Non-pigmented ciliary epithelial cell (primary cell): ENCODE measurements around the gene DOCK1.

Experiments
- DNase-seq: peaks from one replicate; pipeline ENCODE4 v3.0.0-alpha.2; 2010; ENCODE audit warnings: low read depth

The DOCK1 gene

DNA sequence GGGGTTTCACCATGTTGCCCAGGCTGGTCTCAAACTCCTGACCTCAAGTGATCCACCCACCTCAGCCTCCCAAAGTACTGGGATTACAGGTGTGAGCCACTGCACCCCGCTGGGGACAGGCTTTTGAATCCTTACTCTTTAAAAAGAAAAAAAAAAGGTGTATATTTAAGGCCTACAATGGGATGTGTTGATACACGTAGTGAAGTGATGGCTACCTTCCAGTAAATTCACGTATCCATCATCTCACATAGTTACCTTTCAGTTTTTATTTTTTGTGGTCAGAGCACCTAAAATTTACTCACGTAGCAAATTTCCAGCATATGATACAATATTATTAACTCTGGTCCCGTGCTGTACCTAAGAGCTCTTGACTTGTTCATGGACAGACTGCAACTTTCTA lies 410.7 kb downstream of the DOCK1 start:
- no peak for DNase-seq

DNA sequence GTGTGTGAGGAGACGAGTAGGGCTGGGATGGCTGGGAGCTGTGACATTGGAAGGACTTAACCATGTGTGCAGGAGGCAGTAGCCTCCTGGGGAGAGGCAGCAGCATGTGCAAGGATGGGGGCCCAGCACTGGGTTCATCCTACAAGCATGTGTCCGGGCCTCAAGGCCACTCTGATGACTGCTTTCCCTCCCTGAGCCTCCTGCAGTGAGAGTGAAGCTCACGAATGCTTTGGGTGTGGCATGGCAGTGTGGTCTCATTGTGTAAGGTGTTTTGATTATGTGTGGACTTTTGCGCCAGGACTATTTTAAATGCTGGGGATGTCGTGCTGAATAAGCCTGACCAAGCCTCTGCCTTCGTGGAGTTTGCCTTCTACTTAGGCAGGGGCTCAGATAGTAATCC lies 413.2 kb downstream of the DOCK1 start:
- no peak for DNase-seq

DNA sequence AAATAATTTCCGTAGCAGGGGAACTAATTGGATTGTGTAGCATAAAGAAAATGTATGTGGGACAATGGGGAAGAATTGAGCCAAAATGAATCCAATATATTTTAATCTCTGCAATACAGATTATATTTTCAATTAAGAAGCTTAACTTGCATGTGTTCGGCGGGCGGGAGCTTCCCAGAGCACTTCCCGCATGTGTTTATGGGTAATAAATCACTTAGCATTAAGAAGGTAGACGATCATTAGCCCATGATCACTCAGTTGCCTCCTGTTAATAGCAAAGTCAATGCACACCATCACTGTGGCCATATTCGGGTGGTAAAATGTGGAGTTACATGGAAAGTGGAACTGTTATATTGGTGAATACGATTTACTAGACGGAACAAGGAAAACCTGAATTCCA lies 414.0 kb downstream of the DOCK1 start:
- no peak for DNase-seq

DNA sequence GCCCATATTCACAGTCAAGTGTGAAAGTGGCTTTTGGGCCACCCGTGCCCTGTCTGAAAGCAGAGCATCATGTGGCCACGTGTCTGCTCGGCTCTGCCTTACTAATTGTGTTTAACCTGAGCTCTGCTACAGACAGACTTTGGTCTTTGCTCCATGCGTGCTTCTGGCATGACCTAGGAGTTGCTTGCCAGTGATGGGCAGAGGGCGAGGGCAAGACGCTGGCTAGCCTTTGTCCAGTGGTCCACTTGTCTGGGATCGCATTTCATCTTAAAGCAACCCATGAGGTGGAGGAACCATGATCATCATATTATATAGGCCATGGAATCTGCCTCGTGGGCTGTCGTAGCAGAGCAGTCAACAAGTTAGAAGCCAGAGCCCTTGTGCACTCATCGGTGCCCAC lies 414.5 kb downstream of the DOCK1 start:
- DNase-seq, result no peak

DNA sequence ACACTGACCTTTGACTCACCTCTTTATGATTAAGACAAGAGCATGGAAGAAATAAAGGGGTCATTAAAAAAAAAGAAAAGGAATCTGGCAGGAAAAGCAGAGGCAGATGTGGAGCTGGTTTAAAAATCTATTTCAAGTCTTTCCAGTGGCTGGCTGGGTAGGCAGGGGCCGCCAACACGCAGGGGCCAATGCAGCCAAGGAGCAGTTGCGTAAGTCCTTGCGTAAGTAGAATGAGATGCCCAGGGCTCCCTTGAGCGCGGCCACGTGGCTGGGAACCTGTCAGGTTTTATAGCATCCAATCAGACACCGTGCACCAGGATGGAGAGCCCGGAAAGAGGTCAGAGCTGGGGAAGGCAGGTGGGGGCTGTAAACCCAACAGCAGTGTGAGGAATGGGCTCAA lies 414.9 kb downstream of the DOCK1 start:
- no peak for DNase-seq

DNA sequence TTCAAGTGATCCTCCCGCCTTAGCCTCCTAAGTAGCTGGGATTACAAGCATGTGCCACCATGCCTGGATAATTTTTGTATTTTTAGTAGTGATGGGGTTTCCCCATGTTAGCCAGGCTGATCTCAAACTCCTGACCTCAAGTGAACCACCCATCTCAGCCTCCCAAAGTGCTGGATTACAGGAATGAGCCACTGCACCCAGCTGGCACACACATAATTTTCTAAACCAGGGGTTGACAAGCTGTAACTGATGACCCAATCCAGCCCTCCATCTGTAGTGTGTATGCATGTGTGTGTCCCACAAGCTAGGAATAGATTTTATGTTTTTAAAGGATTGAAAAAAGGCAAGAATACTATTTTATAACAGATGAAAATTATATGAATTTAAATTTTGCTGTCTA lies 417.1 kb downstream of the DOCK1 start:
- no peak for DNase-seq

DNA sequence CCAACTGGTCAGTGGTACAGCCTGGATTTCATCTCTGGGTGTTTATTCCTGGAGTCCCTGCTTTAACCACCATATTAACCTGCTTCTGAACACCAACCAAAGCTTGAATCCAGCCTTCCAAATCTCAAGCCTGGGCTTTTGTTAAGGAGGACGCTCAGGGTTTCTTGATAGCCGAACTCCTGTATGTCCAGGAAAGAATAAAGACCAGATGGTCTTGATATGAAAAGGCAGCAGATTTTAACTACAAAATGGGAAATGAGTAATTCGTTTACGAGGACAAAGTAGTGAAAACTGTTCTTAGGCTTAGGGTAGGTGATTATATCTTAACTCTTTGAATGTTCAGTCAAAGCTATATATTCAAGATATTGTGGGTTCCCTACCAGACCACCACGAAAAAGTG lies 420.3 kb downstream of the DOCK1 start:
- no peak for DNase-seq

DNA sequence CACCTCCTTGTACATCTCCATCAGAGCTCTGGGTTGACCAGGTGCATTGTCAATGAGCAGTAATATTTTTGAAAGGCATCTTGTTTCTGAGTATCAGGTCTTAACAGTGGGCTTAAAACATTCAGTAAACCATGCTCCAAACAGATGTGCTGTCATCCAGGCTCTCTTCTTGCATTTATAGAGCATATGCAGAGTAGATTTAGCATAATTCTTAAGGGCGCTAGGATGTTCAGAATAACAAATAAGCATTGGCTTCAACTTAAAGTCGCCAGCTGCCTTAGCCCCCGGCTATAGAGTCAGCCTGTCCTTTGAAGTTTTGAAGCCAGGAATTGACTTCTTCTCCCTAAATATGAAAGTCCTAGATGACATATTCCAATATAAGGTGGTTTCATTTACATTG lies 421.7 kb downstream of the DOCK1 start:
- DNase-seq, result no peak

DNA sequence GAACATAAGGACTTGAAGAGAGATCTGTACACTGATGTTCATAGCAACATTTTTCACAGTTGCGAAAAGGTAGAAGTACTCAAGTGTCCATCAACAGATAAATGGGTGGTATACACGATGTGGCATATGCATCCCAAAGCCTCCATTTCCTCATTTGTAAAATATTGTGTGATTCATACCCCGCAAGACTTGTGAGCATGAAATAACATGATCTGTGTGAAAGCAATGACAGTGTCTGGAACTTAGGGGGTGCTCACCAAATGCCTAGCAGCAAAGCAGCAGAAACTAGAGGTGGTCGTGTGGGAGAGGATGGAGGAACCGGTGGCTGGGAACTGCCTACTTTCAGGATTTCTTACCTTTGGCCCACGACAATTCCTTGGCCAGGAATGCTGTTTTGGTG lies 426.5 kb downstream of the DOCK1 start:
- DNase-seq, result no peak

DNA sequence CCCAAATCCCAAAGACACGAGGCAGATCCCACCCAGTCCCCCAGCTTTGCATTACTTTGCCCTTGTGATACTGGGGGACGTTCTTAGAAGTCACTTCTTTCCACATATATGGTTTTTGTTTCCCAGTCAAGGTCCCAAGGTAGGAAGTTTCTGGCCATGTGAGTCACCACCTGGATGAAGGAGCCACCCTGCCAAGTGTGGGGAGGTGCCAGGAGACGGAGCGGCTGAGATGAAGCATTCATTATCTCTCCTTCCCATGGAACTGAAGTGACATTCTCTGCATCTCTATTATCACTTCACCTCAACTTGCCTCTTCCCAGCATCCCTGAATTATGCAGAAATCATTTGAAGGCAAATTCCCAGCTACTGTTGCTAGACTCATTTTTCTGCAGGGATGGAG lies 427.4 kb downstream of the DOCK1 start:
- DNase-seq, result no peak

DNA sequence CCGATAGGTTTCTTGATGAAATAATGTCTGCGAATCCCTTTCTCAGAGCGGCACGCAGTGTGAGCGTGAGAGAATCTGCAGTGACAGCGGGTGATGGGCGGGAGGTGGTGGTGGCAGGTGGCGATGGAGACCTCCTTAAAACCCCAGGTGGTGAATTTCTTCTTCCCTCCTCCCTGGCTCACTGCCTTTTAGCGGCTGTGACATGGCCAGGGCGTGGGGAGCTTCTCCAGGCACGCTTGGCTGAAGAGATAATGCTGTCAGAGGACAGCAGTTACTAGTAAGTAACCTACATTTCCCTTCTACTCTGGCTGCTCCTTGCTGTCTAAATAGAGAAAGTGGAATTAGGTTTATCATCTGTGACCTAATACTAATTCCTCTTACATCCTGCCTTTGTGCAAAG lies 432.6 kb downstream of the DOCK1 start:
- no peak for DNase-seq

DNA sequence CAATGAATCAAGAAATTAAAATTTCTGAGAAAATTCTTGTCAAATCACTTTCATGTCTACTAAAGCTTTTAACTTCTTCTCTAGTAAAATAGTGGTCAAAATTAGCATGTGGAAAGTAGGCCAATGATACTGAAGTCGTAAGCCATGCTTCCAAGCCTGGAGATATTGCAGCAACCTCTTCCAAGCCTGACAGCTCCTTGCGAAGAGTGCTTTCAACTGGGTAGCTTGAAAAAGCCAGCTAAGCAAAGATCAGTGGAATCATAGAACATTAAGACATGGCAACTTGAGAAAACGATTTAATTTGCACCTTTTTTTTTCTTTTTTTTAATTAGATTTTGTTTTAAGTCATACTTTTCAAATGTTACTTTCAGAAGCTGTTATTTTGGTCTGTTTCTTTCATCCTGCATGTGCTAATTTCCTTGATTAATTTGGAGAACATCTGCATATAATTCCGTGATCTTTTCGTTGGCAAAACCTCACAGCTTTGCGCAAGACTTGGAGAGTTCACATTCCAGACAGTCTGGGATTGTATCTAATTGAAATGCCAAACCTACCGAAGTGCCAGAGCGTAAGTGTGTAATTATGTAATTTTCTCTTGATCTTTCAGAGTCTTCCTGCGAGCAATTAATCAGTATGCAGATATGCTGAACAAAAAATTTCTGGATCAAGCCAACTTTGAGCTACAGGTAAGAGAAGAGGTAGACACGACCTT lies 433.3 kb downstream of the DOCK1 start:
- no peak for DNase-seq

DNA sequence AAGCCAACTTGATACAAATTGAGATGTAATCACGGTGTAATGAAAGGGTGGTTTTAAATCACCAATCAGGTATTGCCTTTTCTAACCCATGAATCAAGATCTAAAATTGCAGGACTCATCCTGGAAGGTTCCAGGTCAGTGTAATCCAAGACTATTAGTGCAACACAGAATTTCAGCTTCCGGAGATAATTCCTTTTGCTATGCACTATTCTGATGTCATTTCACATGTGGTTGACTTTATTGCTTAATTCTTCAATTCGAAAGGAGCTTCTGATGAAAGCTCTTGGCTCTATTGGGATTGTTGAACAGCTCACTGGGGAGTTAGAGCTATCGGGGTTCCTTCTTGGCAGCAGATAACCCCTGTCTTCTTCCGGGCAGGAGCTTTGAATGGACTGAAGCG lies 438.6 kb downstream of the DOCK1 start:
- no peak for DNase-seq

DNA sequence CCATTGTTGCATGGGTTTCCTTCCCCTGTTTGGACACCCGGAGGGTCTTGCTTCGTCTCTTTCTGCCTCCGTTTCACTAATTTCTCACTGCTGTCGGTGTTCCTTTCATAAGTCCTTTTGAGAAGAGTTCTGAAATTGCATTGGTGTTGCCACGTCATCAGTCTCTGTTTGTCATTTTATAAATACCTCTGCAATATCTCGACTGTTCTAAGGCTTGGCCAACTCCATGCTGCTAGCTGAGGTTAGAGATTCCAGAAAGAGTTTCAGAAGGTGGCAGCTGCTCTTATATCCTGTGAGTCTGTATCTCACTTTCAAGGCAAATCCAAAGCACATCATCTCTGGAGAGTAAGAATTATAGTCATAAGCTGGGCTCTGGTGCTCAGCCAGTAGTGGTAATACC lies 439.1 kb downstream of the DOCK1 start:
- DNase-seq, result no peak

DNA sequence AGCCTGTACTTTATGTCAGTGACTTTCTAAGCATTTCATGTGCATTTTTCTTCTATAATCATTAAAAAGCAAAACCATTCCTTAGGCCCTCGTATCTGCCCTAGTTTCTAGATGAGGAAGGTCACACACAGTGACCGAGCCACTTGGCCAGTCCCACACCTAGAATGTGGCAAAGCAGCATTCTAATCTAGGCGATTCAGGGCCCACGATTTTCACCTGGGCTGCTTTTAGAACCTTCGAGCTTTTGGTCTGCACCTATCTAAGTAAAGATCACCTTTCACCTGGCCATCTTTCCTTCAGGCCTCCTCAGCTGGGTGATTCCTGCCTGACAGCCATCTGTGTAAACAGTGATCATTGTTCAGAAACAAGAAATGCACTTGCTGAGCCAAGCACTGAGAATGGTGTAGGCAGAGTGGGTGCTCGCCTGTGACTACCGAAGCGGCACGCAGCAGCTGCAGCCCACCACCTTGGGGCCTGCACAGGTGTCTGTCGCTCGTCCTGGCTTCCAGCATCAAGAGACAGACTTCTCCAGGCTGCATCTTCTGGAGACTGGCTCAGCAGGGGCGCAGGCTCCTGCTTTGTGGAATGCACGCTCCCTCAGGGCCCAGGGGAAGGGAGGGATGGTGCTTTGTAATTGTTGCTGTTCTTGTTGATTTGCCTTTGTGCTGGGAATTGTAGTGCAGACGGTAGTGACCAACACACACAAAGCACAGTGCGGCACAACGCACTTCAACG lies 440.2 kb downstream of the DOCK1 start:
- no peak for DNase-seq

DNA sequence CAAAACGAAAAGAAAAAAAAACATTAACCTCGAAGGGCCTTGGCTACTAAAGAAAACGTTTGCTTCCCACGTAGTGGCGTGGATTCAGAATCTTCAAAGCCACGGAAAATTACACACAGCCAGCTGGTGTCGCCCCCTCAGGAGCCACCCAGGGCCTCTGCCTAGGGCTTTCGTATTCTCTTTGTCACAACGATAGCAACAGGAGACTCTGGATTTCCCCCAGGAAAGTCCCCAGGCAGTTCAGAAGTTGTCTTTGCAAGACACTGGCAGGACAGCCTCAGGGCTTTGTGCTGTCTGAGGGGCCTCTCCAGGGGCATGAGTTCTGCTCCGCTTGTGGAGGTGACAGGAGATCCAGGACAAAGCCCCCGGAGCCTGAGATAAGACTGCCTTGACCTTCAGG lies 441.4 kb downstream of the DOCK1 start:
- DNase-seq, result no peak

DNA sequence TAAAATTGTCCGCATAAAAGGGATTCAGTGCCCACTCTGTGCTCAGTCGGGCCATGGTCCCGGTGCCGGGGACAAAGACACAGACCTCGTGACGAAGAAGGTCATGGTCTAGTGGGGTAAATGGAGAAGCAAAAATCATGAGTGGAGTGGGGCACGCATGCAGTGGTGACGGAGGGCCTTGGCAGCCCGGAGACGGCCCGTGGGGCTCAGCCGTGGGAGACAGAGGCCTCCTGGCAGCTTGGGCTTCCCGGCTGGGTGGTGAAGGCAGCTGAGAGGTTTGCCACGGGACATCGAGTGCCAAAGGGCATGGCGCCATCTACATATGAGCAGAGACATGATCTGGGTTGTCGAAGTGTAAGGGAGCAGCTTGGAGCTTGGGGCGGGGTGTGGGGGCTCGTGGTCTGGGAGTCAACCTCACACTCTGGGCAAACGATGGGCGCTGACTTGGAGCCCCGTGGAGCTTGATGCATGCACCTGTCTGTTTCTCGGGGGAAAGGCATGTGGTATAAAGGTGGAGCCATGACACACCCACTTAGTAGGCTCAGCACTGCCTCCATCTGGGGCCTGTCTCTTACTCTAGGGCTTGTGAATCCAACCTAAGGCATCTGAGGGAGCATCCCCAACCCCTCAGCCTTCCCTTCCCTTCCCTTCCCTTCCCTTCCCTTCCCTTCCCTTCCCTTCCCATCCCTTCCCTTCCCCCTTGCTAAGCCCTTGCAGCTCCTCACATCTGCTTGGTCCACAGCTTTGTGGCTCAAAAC lies 442.2 kb downstream of the DOCK1 start:
- DNase-seq, result no peak

DNA sequence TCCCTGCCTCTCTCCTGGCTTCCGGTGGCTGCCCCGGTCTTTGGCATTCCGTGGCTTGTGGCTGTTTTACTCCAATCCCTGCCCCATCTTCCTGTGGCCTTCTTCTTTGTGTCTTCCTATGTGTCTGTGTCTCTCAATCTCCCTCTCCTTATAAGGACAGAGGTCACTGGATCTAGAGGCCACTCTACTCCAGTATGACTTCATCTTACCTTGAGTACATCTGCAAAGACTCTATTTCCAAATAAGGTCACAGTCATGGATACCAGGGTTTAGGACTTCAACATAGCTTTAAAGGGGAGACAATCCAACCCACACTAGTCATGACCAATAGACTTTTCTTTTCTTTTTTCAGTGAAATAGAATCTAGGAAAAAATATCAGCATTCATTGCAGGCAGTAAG lies 444.5 kb downstream of the DOCK1 start:
- peak; percentile 13 for DNase-seq

DNA sequence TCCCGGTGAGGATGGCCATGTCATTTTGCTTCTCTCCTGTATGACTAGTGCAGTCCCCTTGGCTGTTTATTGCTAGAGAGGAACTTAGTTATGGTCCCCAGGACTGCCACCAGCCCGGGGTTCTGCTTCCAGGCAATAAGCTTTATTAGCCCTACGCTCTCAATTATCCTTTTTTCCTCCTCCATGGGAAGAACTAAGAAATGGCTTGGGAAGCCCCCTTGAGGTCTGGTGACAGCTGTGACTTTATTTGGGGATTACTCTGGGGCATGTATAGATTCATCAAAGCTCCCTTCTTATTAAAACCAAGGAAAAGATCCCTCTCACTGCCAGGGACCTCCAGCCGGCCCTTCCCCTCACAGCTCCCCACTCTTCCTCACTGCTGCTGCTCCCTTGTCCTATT lies 446.3 kb downstream of the DOCK1 start:
- no peak for DNase-seq

DNA sequence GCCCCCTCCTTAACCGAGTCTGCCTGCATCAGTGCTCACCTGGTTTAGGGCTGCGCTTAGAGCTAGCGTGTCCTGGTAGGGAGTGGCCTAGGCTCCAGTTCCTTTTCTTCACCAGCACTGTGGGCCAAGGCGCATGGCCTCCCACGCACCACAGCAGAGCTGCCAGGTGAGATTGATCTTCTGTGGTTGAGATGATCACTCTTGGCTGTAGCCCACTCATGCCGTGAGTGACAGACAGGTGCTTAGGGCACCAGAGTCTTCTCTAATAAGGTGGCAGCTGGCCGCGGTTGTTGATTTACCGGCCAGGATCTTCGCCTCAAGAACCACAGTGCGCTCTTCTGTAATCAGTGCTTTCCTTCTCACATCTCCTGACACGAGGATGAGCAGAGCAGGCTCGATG lies 448.3 kb downstream of the DOCK1 start:
- no peak for DNase-seq

DNA sequence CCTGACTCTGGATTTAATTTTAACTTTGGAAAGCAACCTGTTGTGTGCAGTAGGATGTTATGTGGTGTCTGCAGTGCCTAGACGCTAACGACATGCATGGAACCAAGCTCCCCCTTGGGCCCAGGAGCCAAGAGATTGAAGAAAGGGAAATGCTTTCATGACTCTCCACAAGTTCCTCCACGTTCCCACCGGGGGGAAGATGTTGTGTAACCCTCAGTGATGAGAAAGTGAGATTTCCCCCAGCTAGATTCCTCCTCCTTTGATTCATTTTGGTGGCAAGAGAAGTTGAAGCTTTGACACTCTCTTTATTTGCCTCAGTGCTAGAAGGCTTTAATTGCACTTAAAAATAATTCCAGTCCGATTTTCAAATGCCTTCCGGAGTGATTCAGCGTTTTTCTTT lies 449.0 kb downstream of the DOCK1 start:
- DNase-seq, result no peak

DNA sequence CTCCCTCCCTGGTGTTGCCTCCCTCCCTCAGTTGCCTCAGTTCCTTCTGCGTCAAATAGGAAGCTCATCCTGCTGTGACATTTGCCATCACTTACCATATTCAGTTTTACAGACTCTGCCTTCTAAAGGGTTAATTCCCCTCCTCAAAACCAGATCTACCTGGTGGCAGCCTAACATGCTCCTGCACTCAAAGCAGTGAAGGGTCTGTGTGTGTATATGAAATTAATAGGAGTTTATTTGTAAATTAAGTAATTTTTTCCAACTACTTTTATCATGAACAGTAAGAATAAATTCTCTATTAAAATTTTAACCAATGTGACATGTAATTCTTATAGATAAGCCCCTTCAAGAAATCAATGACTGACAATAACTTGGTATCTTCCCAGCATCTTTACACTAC lies 449.8 kb downstream of the DOCK1 start:
- DNase-seq, result no peak

DNA sequence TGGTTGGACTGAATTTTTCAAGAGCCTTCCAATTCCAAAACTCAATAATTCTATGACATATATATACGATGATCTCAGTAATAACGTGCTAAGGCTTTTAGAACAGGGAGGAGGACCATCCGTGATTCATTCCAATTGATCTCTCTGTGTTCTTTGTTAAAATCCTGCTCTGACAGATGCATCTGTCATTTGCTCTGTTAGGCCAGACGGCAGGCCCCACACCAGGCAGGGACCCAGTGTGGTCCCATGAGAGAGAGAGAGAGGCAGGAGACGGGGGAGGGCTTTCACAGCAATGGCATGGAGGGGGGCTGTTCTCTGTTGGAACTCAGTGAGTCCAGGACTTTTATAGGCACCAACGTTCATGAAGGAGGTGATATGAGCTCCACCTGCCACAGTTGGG lies 451.1 kb downstream of the DOCK1 start:
- no peak for DNase-seq
